Motor neuron (in vitro differentiated cells): Measurements from ENCODE around the gene OR10AG1. TPM values are rescaled to one million over a fixed set of nuclear protein-coding genes. Genes with fewer than 3 reads are reported as not detected.

Source experiments
- total RNA-seq, 8 experiments: library from RNA; unstranded; fragments of 300-600 nt; gene quantifications; 2 replicates each; pipeline versions ENCODE4 v1.2.3 to v1.2.4, GENCODE V29; 2022

The OR10AG1 gene
- total RNA-seq, 8 experiments from 2014 or later: 0.05 to 0.33 (median 0.13) TPM; not detected in 5

Other genes with a start within 250 kb of the OR10AG1 start
- under 1 TPM in 1 of 8 experiments, not detected in 7; 0.33 TPM for gene OR5D13, start 196.5 kb downstream of the OR10AG1 start, total RNA-seq
- under 1 TPM in 2 of 8 experiments, not detected in 6; 0.33 to 0.36 TPM for gene OR5D14, start 174.4 kb downstream of the OR10AG1 start, total RNA-seq
- under 1 TPM in 1 of 8 experiments, not detected in 7; 0.76 TPM for gene OR5L1, start 158.6 kb downstream of the OR10AG1 start, total RNA-seq
- under 1 TPM in 1 of 8 experiments, not detected in 7; 0.28 TPM for gene OR5D18, start 150.3 kb downstream of the OR10AG1 start, total RNA-seq
- under 1 TPM in 2 of 8 experiments, not detected in 6; 0.21 to 0.95 TPM for gene OR5L2, start 142.7 kb downstream of the OR10AG1 start, total RNA-seq
- under 1 TPM in 1 of 8 experiments, not detected in 7; 0.38 TPM for gene OR5D16, start 131.2 kb downstream of the OR10AG1 start, total RNA-seq
- gene TRIM51, start 86.6 kb downstream of the OR10AG1 start, total RNA-seq: not detected
- under 1 TPM in 1 of 8 experiments, not detected in 7; 0.52 TPM for gene OR5W2, start 55.4 kb downstream of the OR10AG1 start, total RNA-seq
- gene OR5I1, start 33.5 kb downstream of the OR10AG1 start, total RNA-seq: under 1 TPM in 2 of 8 experiments, not detected in 6; 0.21 to 0.76 TPM
- gene OR5F1, start 24.7 kb upstream of the OR10AG1 start, total RNA-seq: under 1 TPM in 2 of 8 experiments, not detected in 6; 0.36 to 0.95 TPM
- under 1 TPM in 5 of 8 experiments, not detected in 3; 0.04 to 0.28 (median 0.05) TPM for gene OR5AS1, start 57.7 kb upstream of the OR10AG1 start, total RNA-seq
- gene OR8I2, start 123.4 kb upstream of the OR10AG1 start, total RNA-seq: under 1 TPM in 2 of 8 experiments, not detected in 6; 0.45 to 0.47 TPM
- under 1 TPM in 3 of 8 experiments, not detected in 5; 0.18 to 0.59 (median 0.47) TPM for gene OR8H2, start 133.7 kb upstream of the OR10AG1 start, total RNA-seq
- gene OR8H3, start 152.4 kb upstream of the OR10AG1 start, total RNA-seq: under 1 TPM in 1 of 8 experiments, not detected in 7; 0.49 TPM
- under 1 TPM in 1 of 8 experiments, not detected in 7; 0.14 TPM for gene OR8J3, start 170.3 kb upstream of the OR10AG1 start, total RNA-seq
- under 1 TPM in 1 of 8 experiments, not detected in 7; 0.33 TPM for gene OR8K5, start 190.4 kb upstream of the OR10AG1 start, total RNA-seq
- gene OR5J2, start 206.7 kb upstream of the OR10AG1 start, total RNA-seq: not detected